NCI-H2107 treated with DMSO at 0.1 percent for 48 hours (cell line): ENCODE results near the gene BET1.

Source experiments
- DNase-seq: peaks from one replicate; lab custom pipeline; 2025; ENCODE audit not compliant: unreplicated experiment; lab: John Stamatoyannopoulos, UW

Gene BET1

GRCh38 chr7:94012746-94013145, 8.6 kb upstream of the BET1 start:
- DNase-seq, result no peak

- DNase-seq, result no peak
Measured at GRCh38 chr7:94011714-94012353, 7.7 kb upstream of the BET1 start.

DNA sequence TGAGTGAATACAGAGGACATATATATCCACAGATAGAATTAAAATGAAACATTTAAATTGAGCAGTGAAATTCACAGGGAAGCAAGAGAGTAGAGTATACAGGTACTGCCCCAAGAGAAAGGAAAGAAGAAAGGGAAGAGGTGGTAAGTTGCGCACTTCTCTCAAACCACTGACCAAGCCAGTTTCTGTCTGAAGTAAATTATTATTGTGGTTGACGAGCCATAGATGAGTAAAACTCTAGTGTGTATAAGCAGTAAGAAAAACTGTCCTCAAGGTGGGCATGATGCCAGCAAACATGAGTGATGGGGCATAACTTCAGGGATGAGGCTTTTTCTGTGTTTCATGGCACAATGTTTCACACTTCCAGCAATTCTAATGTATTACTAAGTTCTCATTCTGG, 4.4 kb upstream of the BET1 start:
- no peak for DNase-seq

DNA sequence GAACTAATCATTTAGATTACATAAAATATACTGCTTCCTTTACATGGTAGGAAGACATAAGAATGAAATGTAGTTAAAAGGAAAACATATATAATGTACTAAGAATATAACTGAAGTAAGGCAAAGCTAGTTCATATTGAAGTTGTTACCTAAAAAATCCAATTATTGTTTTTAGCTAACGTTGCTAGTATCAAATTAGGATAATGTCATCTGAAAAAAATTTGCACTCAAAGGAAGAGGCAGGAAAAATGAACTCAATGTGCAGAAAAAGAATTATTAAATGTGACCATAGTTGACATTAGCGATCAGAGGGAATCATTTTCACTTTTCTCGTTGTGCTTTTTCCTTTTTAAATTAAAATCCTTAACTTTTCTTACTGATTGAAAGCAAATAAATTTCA, 1.6 kb upstream of the BET1 start:
- DNase-seq, result no peak

GRCh38 chr7:94003446-94004023, 620 bp downstream of the BET1 start:
- no peak for DNase-seq

GRCh38 chr7:94001396-94001795, 2.8 kb downstream of the BET1 start:
- no peak for DNase-seq

GRCh38 chr7:93997868-93998267, 6.3 kb downstream of the BET1 start:
- DNase-seq, result no peak

DNA sequence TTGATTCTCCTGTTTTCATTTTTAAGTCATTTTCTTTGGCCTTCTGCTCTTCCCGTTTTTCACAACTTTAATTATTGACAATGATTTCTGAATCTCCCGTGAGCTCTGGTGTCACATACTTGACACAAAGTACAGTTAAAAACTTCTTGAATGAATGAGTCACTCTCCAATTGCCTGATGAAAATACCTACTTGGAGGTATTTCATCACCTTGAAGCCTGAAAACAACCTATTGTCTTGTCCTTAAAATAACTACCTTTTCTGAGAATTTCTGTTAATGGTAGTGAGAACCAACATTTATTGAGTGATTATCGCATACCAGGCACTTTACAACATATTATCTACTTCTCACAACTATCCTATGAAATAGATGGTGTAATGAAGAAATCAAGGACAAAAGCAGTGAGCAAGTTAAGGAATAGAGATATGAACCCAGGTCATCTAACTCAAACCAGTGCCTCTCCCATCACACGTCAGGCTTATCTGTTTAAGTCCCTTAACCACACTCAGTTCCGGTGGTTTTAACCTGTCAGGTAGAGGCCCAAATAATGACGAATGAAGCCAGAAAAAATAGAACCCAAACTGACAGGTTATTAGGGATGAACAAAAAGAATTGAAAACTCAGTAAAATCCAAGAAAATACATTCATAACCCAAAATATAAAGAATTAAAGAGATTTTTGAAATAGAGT, 11.6 kb downstream of the BET1 start:
- DNase-seq, result no peak

DNA sequence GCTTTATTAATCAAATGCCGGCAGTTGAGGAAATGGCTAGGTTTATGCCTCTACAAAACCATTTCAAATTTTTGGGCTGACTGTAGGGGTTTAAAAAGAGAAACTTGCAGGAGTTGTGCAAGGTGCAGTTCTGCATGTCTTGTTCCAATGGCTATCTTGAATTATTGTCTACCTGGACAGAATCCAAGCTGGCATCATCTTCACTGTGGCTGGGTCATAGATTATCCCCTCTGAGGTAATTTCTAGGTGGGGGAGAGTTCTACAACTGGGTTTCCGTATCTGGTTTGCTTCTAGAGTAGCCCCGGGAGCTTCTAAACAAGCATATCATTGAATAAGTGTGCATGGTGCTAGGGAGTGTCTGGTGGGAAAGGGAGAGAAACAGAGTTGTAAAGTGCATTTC, 16.9 kb downstream of the BET1 start:
- no peak for DNase-seq

- DNase-seq, result no peak
Measured at GRCh38 chr7:93985101-93985500, 19.1 kb downstream of the BET1 start.

GRCh38 chr7:93984024-93984423, 20.1 kb downstream of the BET1 start:
- DNase-seq, result no peak

- DNase-seq, result no peak
Measured at GRCh38 chr7:93981480-93981874, 22.7 kb downstream of the BET1 start.

DNA sequence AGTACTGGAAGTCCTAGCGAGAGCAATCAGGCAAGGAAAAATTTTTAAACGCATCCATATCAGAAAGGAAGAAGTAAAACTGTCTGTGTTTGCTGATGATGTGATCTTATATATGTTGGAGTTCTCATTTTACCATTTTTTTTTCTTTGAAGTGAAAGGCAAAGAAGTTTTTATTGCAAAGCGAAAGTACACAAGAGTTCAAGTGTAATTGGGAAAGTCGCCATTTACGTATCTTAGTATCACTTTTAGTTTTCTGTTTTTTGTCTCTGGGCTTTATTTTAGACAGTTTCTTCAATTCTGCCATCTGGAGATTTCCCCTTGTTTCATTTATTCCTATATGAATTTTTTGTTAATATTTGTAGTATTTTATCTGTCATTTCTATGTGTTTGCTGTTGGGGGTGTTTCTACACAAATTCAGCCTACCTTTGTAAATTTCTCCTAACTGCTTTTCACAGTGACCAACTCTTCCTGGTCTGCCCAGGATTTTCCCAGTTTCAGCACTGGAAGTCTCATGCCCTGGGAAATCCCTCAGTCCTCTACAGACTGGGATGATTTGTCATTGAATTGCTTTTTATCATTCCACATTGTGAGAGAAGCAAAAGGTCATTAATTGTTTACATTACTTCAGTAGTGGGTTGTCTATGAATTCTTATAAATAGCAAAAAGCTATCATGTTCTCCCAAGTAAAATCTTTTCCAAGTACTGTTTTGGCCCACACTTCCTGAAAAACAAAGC, 23.2 kb downstream of the BET1 start:
- DNase-seq, result no peak

- DNase-seq, result no peak
Measured at GRCh38 chr7:93977211-93977950, 26.8 kb downstream of the BET1 start.

- no peak for DNase-seq
Measured at GRCh38 chr7:93973134-93973533, 31.0 kb downstream of the BET1 start.

DNA sequence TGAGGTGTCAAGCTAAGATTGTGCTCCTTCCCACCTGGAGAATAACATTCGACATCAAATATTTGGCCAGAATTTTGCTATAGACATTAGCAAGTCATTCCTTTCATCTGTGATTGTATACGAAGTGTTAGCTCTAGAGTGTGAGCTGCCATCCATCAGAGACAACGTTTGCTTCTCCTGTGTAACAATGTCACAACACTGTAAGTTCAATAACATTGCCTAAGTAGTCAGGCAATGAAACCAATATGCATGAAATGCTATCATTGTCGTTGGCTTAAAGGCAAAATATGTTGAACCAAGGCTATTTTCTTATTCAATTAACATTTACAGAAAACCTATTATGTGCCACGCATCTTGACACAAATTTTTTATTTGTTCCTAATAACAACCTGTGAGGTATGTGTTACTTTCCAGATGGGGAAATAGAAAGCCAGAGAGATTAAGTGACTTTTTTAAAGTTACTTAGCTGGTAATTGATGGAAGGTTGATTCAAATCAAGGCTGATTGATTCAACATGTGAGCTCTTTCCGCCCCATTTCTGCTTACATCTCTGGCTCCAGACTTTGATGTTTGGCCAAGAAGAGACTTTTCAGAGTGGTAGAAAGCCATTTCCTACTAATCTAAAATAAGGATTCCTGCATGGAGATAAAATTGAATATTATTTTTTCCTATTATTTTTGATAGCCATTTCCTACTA, 32.0 kb downstream of the BET1 start:
- DNase-seq, result no peak

DNA sequence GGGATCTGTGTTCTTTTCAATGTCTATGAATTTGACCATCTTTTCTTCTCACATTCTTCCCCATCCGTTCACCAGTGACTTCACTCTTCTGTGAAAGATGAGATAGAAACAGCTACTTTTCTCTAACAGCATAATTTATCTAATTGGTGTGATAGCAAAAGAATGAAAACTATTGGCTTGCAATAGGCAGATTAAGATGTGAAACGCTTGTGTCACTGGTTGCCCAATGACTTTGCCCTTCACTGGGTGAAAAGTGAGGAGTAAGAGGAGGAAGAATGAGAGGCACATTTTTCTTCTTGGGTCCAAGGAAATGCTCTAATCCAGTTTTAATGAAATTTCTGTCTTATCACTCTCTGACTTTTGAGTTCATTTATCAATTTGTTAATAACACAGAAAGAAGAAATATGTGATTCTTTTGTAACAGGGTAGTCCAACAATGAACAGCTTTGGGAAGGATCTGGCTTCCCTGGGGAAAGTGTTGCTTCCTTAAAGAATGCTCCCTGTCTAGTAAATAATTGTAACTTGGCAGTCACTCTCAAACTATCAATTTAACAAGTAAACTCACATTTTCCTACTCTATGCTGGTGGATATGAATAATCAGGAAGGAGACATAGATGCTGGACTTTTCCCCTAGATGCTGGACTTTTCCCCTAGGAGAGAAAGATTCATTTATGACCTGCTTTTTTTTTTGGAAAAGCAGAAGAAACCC, 35.1 kb downstream of the BET1 start:
- no peak for DNase-seq

DNA sequence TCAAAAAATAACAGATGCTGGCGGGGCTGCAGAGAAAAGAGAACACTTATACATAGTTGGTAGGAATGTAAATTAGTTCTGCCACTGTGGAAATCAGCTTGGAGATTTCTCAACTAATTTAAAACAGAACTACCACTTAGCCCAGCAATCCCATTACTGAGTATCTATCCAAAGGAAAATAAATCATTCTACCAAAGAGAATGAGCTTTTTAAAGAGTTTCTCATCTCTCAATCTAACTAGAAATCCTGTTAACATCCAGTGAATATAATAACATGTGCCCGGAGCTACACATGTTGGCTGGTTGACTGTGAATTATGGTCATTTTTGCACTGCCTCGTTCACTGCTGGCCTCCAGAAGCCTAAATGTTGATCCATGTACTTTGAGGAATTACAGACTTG, 39.3 kb downstream of the BET1 start:
- no peak for DNase-seq

DNA sequence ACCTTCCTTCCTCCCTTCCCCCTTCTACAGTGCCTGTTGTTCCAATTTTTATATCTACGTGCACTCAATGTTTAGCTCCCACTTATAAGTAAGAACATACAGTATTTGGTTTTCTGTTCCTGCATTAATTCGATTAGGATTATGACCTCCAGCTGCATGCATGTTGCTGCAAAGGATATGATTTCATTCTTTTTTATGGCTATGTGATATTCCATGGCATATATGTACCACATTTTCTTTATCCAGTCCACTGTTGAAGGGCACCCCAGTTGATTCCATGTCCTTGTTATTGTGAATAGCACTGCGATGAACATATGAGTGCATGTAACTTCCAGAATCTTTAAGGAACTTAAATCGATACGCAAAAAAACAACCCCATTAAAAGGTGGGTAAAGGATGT, 39.9 kb downstream of the BET1 start:
- no peak for DNase-seq

DNA sequence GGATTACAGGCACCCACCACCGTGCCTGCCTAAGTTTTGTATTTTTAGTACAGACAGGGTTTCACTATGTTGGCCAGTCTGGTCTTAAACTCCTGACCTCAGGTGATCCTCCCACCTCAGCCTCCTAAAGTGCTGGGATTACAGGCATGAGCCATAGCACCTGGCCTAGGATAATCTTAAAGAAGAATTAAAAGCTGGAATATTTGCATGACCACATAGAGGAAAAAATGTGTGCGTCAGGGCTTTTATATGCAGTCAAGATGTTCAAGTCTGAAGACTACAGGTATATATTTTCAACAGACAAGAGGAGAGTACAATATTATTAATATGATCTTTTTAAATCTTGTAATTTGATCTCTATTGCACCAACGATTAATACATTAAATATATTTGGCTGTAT, 43.2 kb downstream of the BET1 start:
- DNase-seq, result no peak
